ENCODE results near the gene KCNQ5. TPM values are rescaled to one million over a fixed set of nuclear protein-coding genes. Genes with fewer than 3 reads are reported as not detected.
"Not testable (repeated sequence)": the region's sequence is repeated elsewhere in the genome, so short reads cannot be mapped to it uniquely, and the experiment has no call there.

KCNQ5 gene
- total RNA-seq, 1 experiment from 2014 or later = 2.1 TPM

DNA sequence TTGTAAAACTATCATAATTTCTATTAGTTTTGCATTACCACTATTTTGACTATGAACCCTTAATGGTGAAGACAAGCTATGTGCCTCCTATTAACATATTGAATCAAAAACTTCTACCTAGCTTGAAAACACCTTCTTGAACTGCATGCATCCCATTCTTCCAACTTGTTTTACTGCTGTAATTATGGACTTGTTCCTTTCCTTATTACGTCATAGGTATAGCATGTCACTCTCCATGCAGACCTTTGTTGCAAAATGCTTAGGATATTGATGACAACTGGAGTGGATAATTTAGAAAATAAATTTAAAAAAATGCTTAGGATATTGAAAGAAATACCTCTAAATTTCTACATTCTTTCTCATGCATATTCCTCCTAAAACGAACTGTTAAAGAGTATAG is 219.3 kb downstream of the KCNQ5 start:
- DNase-seq (ENCODE audit: low spot score) = no peak

- no peak for DNase-seq (ENCODE audit: low spot score)
Measured at GRCh38 chr6:72842140-72842539, 220.3 kb downstream of the KCNQ5 start.

DNA sequence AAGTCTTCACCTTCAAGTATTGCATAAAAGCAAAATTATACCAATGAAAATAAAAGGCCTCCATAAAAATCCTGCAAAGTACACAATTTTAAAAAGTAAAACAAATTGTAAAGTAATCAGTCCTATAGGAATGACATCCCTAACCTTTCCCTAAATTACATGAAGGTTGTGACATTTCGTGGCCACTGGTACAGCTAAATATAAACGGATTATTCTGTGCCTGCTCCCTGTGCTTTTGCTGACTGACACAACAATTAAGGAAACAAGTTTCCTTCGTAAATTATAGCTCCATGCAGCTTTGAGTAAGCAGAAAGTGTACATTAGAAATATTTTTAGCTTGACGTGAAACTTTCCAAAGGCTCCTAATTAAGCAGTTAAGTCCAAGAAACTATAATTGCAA is 222.8 kb downstream of the KCNQ5 start:
- DNase-seq (ENCODE audit: low spot score) = no peak

GRCh38 chr6:72849346-72849745 is 227.5 kb downstream of the KCNQ5 start:
- DNase-seq (ENCODE audit: low spot score) = no peak

GRCh38 chr6:72850040-72850439 is 228.2 kb downstream of the KCNQ5 start:
- no peak for DNase-seq (ENCODE audit: low spot score)

- DNase-seq (ENCODE audit: low spot score) = no peak
Measured at GRCh38 chr6:72850469-72850868, 228.6 kb downstream of the KCNQ5 start.

DNA sequence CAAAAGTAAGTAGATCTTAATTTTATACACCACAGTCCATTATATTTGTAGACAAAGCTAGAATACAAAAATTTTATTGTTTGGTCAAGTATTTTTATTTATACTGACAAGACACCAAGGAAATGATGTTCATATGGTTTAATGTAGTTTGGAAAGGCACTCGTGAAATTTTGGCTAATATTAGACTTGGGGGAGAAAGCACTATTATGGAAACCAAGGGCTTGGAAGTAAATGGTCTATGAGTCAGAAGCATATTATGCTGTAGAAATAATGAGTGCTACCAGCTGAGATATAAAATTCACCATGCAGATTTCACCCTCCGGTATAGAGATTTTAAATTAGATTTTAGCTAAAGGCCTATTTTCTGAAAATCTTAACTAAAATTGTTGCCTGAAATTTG is 233.6 kb downstream of the KCNQ5 start:
- no peak for DNase-seq (ENCODE audit: low spot score)

DNA sequence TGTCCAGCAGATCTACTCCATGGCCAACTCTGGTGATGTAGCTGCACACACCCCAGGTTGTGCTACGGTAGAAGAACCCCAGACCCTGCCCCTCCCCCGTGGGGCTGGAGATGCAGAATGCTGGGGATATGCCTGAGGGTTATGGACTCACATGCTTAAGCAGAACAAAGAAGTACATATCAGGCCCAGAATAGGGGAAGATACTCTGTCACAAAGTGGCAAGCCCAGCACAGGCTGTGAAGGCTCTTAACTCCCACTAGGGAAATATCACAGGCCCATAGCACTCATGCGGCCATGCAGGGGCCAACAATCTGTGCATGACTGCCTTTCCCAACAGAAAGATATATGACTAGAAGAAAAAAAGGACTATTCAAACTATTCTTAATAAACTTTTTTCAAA is 234.9 kb downstream of the KCNQ5 start:
- DNase-seq (ENCODE audit: low spot score) = no peak

- no peak for DNase-seq (ENCODE audit: low spot score)
Measured at GRCh38 chr6:72857791-72858585, 236.1 kb downstream of the KCNQ5 start.

GRCh38 chr6:72861059-72861458 is 239.2 kb downstream of the KCNQ5 start:
- no peak for DNase-seq (ENCODE audit: low spot score)

GRCh38 chr6:72861935-72862432 is 240.1 kb downstream of the KCNQ5 start:
- no peak for DNase-seq (ENCODE audit: low spot score)

GRCh38 chr6:72863131-72863530 is 241.3 kb downstream of the KCNQ5 start:
- DNase-seq (ENCODE audit: low spot score) = no peak

GRCh38 chr6:72864236-72864635 is 242.4 kb downstream of the KCNQ5 start:
- DNase-seq (ENCODE audit: low spot score) = no peak

DNA sequence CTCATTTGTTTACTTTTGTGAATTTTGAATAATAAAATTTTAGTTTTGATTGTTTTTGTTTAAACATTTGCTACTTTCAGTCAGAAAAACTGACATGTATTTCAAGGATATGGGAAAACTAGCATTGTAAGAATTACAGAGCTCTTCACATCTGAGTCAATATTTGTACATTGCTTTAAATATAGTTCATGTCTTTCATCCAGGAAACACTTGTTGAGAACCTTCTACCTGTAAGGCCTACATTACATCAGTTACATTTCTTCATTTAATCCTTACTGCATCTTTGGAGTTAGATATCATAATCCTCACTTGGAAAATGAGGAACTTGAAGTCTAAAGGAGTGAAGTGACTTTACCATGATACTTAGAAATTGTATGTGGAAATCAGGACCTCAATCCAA is 242.9 kb downstream of the KCNQ5 start:
- DNase-seq (ENCODE audit: low spot score) = no peak

DNA sequence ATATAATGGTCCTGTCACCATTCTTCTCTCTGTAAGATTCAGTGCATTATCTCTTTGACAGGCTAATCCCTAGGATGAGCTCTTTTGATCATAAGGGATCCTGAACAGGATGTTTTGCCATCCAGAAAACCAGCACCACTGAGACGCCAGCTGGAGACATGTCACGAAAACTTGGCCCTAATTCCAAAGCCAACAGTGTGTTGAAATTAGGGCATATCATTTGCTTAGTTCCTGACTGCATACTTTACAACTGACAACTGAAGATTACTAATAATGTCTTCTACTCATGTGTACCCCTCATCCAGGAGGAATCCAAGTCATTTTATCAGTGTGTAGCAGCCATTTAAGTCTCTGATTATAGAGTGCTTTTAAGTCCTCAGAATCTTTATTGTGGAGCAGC is 243.6 kb downstream of the KCNQ5 start:
- DNase-seq (ENCODE audit: low spot score) = no peak

DNA sequence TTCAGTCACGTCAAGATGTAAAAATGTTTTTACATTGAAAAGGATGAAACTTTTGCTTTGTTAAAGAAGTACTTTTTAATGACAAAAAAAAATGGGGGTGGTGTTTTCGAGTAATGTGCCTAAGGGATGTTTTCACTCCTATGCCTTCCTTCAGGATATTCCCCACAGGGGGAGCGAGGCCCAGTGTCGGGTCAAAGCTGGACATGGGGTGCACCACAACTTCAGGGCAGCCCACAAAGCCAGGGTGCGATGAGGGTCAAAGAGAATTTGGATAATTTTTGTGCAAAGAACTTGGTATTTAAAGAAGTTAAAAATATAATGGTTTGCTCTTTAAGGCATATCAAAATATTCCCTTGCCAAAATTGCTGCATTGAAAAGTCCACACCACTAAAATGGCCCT is 247.8 kb downstream of the KCNQ5 start:
- DNase-seq (ENCODE audit: low spot score) = no peak

GRCh38 chr6:72873433-72873832 is 251.6 kb downstream of the KCNQ5 start:
- DNase-seq (ENCODE audit: low spot score) = no peak

- DNase-seq (ENCODE audit: low spot score) = no peak
Measured at GRCh38 chr6:72876256-72876655, 254.4 kb downstream of the KCNQ5 start.

- DNase-seq (ENCODE audit: low spot score) = no peak
Measured at GRCh38 chr6:72886170-72886569, 264.3 kb downstream of the KCNQ5 start.

DNA sequence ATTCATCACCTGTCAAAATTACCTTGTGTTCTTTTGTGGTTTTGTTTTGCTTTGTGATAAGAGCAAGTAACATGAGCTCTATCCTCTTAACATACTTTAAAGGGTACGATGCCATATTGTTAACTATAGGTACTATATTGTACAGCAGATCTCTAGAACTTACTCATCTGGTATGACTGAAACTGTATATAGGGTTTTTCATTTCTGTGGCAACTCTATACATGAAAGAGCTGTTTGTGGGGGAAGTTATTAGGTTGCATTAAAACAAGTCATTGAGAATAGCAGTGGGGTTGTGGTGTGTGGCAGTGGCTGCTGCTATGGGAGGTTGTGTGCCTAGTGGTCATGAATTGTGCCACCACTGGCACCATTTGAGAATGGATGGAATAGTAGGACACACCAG is 268.4 kb downstream of the KCNQ5 start:
- DNase-seq (ENCODE audit: low spot score) = no peak

DNA sequence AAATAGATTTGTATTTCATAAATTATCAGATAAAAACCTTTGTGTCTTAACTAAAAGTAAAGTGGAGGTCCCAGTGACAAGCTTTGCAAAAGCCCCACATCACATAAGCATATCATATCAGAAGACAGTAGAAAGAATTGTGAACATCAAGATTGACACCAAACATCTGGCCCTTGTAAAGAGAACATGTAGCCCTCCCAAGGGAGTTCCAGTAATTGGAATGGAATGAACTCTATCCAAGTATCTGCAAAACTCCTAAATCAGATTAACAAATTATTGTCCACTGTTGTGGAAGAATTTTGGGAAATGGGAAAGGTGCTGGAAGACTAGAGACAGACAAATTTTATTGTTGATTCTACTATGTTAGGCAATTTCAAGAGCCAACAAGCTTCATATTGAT is 268.8 kb downstream of the KCNQ5 start:
- no peak for DNase-seq (ENCODE audit: low spot score)

- no peak for DNase-seq (ENCODE audit: low spot score)
Measured at GRCh38 chr6:72892901-72893300, 271.0 kb downstream of the KCNQ5 start.

GRCh38 chr6:72894091-72894490 is 272.2 kb downstream of the KCNQ5 start:
- no peak for DNase-seq (ENCODE audit: low spot score)

GRCh38 chr6:72898313-72898712 is 276.4 kb downstream of the KCNQ5 start:
- not testable (repeated sequence) for DNase-seq (ENCODE audit: low spot score)
